Globus pallidus (tissue), 1 donor: ENCODE measurements around the gene FXYD6.

Source experiments
- DNase-seq: peaks from one replicate; pipeline ENCODE4 v3.0.0-alpha.2; 2015; ENCODE audit warnings: low spot score

The FXYD6 gene

DNA sequence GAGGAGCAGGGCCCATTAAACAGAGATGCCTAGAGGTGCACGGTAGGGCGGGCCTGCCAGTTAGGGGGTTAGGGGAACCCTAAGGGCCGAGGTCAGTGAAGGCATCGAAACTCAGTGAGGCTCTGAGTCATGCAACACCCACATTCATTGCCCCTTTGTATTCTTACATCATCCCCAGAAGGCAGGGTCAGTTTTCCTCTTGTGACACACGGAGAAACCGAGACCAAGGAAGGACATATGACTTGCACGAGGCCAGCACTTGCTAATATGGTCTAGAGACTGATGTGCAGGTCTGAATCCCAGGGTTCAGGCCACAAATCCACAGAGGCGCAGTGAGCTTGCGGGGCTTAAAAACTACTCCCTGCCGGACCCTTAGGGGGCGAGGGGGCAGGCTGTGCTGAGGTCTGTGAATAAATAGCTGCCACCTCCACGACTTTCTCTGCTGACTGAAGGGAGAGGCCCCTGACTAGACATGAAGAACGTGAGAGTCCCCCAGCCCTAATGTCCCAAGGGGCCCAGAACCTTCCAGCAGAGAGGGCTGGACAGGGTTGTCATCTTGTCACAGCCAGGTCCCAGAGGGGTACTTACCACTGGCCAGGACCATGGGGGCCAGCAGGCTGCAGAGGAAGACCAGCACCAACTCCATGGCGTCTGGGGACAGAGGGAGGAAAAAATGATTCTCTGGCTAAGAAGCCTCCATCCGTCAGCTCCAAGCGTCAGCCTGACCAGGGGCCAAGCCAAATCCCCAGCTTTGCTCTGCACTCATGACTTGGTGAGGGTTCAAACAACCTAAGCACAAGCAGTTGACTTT lies 34.1 kb downstream of the FXYD6 start:
- no peak for DNase-seq

DNA sequence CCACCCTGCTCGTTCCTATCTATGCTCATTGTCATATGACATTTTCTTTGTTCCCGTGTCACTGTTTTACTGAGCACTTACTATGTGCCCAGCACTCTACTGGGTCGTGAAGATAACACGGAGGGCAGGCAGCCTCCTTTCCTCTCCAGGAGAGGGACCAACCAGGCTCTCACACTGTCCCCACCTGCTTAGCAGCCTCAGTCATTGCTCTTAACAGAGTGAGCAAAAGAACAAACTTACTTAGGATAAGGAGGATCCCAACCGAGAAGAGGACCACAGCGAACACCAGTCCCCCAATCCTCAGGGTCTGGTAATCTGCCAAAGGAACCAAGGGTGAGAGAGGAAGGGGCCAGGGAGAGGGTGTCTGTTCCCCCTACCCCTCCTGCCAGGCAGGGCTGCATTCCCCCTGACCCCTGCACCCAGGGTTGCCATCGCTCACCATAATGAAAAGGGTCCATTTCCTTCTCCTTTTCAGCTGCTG lies 34.9 kb downstream of the FXYD6 start:
- no peak for DNase-seq

DNA sequence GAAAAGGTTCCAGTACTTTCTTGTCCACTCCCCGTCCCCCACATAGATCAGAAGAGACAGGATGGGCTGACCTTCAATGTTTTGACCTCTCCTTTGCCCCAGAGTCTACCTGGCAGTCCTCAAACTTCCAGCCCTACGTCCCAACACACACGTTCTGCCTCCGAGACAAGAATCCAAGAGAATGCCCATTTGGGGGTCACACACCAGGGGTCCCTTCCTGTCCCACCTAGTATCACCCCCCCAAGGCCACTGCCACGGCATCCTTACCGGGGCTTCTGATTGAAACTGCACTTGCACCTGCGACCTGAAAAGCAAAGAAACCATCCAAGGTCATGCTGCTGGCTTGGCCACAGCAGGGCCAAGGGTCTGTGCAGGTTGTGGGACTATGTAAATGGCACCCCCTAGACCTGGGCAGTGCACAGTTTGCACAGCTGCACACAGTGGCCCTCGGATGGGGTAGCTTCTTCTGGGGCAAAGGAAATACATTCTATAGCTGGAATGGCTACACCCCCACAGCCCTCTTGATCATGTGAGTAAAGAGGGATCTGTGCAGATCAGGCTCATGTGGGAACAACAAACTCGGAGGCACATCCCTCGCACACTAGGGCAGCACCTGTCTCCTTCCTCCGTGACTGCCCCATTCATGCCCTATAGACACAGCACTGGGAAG lies 35.4 kb downstream of the FXYD6 start:
- DNase-seq: no peak

DNA sequence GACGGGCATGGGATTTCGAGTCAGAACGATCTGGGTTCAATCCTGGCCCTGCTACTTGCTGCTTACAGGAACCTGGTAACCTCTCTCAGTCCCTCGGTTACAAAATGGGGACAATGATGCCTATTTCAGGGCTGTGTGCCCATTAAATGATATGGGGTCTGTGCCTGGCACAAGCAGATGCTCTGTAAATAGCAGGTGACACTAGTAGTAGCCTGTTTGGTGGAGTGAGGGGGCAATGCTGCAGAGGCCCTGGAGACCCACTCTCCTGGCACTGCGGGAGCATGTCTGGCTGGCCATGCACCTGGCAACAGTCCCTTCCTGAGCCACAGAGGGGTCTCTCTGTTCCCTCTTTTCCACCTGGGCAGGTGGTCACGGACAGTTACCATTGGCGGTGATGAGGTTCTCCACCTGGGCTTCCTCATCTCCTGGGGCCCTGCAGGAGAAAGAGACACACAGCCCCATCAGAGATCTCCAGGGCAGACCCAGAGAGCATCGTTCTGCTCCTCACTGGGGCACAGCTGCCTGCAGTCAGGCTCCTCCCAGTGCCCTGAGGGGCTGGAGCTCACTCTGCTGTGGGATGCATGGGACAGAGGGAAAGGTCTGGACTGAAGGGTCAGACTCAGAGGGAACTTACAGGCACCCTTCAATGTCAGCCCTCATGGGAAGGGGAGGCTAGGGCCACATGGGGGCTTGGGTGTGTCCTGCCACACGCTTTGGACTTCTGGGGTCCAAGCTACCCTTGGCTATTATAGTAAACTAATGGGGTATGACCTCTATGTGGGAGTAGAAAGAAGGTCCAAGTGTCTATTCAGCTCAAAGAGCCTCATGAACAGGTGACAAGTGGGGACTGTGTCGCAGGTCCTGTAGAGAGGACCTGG lies 36.3 kb downstream of the FXYD6 start:
- no peak for DNase-seq

DNA sequence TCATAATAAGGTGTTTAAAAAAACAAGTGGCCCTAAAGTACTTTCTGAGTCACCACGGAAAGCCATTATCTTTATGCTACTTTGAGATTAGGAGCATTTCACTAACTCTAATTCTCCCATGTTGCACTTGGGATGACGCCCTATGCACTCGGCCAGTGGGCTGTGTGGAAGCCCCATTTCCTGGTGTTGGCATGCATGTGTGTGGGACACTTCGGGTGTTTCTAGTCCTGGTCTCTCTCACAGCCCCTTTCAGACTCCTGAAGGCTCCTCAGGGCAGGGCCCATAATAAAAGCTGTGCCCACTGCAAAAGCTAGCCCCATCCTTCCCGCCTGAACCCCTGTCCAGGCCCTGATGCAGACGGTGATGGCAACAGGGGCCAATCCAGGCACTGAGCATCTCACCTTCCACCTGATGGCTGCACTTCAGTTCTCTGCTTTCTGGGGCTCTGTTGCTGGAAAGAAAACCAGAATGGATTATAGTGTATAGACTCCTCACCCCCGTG lies 37.0 kb downstream of the FXYD6 start:
- no peak for DNase-seq

DNA sequence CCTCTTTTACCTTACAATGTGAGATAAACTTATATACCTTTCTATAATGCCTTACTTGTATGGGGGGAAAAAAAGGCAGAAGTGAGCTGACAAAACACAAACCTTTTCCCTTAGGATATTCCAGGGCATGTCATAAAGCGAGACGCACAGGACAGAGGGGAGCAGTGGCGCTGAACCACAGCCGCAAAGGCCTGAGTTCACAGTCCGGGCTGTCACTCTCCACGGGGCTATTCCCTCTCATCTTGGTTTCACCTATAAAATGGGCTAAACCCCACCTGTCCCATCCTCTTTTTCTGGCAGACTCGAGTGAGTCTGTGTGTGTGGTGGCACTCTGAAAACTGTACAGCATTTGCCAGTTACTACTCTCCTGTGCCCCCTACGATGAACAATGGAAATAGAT lies 37.6 kb downstream of the FXYD6 start:
- DNase-seq: no peak

DNA sequence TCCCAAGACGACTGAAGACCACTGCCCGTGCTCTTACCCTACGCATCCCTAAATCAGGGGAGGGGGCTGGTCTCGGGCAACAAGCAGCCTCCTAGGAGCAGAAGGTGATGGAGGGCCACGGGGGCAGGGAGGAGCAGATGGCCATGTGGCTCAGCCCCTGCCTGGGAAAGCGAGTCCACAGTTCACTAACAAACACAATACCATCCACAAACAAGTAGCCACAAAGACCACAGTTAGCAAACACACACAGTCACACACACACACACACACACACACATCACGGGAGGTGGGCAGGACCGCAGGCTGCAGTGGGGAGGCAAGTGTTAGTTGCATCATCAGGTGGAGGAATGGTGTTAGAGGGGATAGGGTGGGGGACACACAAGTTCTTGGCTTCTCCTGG lies 38.7 kb downstream of the FXYD6 start:
- DNase-seq: no peak

DNA sequence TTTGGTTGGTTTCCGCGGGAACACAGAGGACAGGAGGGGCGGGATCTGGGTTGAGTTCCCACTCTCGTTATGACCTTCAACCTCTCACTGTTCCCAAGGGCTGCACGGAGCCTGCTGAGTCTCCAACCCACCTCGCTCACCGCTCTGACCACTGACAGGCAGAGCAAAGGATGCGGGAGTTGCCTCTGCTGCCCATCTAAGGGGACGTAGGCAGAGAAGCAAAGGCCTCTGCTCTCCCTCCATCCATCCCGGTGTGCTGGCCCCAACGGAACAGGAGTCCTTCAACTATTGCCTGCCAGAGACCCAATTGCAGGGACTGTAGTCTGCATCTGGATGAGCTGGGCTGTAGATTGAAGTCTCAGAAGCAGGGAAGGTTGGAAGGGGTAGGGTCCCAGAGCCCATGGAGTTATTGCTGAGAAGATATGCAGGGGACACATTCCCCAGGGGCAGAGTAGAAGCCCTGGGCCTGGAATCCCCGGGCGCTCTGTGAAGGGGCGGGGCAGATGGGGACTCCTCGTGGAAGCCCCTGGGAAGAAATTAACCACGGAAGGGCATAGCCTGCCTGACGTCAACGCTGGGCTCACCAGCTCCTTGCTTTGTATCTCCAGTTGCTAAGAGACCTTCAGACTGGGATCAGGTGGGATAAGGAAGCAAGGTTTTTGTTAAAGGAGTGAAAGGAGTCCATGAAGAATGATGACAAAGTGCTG lies 39.2 kb downstream of the FXYD6 start:
- no peak for DNase-seq

DNA sequence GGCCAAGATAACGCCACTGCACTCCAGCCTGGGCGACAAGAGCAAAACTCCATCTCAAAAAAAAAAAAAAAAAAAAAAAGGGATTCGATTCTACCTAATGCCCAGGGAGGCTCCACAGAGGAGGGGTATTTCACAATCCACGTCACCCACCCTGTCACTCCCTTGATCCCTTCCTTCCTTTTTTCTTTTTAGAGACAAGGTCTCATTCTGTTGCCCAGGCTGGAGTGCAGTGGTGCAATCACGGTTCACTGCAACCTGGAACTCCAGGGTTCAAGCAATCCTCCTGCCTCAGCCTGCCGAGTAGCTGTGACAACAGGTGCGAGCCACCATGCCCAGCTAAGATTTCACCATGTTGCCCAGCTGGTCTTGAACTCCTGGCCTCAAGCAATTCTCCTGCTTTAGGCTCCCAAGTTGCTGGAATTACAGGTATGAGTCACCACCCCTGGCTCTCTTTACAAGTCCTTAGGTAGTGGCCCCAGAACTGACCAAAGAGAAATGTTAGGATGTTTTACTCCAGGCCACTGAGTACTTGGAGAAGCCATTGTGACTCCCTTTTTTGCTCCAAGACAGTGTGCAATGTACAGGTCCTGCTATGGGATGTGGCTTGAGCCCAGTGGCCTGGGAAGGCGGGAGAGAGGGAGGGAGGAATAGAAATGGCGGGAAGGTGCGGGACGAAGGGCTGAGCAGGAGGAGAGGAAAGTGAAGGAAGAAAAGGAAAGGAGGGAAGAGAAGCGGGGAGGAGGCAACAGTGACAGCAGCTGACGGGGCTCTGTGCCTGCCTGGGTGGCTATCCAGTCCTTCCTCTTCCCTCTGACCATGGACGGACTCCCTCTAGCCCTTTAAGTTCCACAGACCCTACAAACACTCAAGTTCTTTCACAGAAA lies 40.1 kb downstream of the FXYD6 start:
- DNase-seq: no peak

DNA sequence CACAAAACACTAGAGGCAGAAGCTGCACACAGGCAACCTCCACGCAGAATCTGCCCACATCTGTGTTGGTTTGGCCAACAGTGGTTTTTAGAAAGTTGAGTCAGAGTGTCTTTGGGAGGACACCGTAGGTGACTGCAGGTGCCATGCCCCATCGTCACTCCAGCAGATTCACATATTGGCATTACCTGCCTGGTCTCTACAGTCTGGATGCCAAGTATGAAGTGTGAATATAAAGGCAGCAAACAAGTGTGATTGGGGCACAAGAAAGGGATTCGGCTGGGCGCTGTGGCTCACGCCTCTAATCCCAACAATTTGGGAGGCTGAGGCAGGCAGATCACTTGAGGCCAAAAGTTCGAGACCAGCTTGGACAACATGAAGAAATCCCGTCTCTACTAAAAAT lies 40.9 kb downstream of the FXYD6 start:
- DNase-seq: no peak

DNA sequence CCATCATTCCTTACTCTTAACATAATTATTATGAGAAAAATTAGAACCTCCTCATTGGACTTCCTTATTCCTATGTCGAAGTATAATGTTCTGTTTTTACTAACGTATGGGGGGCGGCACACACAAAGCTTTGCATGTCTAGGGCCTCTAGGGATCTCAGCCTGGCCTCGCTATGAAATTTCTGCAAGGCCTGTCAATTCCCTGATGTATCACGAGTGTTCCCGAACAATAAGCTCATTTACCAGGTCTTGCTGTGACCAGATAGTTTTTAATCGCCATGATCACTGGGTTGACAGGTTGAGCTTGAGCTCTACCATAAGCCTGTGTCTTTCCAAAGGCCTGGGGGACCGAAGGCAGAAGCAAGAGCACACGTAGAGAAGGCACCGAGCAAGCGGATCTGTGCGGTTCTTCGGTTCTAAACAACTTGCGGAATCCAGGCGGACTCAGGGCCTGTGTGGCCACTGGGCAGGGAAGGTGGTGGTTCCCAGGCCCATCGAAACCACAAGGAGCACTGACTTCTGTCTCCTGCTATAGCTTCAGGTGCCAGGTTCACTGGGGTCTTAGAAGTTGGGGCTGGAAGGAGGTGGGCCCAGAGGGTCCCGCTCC lies 41.5 kb downstream of the FXYD6 start:
- DNase-seq: no peak

DNA sequence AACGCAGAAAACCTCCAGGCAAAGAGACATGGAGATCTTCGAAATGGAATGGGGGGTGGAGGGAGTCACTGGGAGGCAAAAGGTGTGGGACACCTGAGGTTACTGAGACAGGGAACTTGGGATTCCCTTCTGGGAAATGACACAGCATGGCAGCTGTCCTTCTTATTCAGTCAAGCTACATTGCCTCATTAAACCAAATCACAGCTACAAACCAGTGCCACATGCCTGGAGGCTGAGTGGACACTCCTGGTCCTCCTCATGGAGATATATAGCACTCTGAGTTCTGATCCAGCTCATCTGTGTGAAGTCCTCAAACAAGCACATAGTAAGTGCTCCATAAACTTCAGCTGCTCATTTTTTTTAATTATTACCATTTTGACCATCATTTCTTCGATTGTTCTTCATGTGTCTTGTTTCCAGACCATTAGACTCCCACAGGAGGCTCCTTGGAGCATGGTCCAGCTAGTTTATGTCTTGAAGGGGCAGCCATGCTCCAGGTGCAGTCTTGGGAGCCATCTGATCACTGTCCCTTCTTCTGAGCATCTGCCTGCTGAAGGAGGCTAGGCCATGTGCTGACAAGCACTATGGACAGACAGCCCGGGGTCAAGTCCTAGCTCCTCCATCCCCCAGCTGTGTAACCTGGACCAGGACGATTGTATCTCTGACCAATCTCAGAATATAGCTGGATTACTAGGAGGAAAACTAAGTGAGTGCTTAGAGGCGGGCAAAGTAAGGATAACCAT lies 42.2 kb downstream of the FXYD6 start:
- DNase-seq: no peak

DNA sequence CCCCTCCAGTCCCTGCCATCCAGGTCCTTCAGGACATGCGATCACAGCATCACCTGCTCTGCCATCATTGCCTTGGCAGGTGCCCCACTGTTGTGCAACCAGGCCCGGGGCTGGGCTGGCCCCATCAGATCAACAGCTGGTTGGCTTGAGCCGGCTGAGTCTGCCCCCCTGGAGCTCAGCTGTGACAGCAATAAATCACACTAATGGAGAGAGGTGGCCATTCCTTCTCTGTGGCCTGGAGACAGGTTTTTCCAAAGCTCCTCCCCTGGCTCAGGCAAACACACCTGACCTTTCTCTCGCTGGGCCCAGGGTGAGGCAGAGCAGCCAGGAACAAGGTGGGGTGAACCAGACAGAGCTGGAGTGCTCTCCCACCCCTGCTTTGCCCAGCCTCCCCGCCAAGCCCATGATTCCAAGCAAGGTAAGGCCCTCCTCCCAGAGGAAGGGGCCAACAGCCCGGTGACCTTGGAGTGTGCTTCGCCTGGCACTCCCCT lies 43.0 kb downstream of the FXYD6 start:
- no peak for DNase-seq

DNA sequence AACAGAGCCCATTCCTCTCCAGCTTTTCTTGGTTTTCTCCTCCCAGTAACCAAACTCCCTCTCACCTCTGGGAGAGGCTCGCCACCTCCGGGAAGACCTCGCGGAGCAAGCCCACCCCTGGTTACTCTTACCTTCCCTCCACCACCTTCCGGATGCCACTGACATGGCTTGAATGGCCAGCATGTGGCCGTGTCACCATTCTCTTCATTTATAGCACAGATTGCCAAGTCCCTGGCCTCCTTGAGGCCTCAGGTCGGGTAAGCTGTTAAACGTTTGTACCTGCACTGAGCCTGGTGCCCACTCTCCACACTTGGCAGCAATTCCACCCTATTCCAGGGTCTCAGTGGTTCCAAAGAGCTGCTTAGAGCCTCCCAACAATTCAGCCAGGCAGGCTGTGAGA lies 43.9 kb downstream of the FXYD6 start:
- no peak for DNase-seq

DNA sequence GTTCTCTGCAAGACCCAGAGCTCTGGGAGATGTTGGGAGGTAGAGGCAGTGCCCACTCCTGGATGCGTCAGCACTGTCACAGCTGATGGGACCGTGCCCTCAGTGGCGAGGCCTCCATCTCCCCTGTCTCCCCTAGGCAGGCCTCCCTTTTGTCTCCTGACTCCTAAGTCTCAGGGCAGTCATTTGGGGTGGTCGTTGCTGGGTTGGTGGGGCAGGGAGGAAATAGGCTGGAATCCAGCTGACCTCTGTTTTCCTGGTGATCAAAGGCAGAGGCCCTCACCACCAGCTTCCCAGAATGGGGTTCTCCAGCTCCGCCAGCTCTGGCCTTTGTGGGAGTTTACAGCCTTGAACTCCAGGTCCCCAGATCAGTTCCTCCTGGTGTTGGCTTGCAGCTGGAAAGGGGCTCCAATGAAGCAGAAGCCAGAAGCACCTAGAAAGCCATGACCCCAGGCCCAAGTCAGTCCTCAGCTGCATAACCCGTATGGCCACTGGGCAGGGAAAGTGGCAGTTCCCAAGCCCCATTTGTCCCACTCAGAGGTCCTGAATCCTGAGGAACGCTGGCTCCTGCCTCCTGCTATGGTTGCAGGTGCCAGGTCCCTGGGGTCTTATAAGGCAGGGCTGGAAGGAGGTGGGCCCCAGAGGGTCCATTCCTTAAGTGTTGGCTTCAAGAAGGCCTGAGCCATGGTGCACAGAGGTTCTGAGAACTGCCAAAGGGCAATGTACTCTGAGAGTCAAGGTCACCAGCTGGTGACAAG lies 44.6 kb downstream of the FXYD6 start:
- no peak for DNase-seq

DNA sequence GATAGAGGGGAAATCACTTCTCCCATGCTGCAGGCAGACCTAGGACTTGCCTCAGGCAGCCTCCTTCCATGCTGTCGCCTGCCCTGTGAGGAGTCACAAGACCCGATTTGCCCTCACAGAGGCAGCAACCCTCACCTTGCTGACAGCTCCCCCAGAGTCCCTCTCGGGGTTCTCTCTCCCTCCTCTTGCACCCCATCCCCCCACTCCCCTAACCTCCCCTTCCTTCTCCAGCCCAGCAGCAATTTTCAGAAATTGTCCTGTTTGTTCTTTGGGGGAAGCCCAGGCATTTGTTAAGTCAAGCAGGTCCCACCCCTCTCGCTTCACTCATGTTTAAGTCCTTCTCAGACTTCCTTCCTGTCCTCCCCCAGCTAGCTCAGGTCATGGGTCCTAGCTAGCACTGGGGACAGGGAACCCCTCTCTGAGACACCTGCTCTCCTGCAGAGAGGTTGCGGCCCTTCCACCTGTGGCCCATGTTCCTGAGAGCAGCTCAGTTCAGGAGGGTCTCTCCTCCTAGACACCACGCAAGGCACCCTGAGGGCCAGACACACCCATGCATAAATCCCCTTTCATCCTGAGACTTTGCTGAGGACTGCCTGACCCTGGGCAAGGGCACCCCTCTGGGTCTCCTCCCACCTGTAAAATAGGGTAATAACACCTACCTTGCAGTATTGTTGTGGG lies 45.6 kb downstream of the FXYD6 start:
- no peak for DNase-seq

DNA sequence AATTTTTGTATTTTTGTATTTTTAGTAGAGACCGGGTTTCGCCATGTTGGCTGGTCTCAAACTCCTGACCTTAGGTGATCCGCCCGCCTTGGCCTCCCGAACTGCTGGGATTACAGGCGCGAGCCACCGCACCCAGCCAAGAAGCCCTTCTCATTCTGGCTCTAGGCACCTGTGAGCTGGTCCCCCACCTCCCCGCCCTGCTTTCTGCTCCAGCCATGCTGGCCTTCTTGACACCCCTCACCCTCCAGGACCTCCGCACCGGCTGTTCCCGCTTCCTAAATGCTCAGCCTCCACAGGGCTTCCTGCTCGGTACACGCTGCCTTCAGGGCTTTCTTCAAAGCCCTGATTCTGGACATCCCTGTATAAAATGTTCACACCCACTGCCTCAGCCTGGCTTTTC lies 46.4 kb downstream of the FXYD6 start:
- DNase-seq: no peak

DNA sequence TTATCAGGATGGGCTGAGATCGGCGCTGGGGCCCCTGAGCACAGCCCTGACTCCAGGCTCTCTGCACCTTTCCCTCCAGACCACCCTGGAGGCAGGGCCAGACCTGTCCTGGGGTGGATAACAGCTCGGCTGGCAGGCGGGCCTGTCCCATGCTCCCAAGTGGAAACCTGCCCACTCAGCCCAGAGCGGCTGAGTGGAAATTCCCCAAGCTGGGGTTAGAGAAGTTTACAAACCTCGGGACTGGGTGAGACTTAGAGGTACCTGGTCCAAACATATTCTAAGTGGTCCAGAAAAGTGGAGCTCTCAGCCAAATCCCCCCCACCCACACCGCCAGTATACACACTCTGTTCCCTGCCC lies 47.1 kb downstream of the FXYD6 start:
- no peak for DNase-seq
